Measurements from ENCODE around the gene NR2E1. TPM values are rescaled to one million over a fixed set of nuclear protein-coding genes. Genes with fewer than 3 reads are reported as not detected.

Gene NR2E1
- total and polyA plus RNA-seq, 2 experiments from 2014 or later: not detected

Other genes with a start within 250 kb of the NR2E1 start
- 48.2 and 48.5 TPM in 2 replicates for gene SEC63, start 207.8 kb upstream of the NR2E1 start, total RNA-seq (2014; rRNA removed; shearing (Covaris generic))
- 103 and 124 TPM in 2 replicates for gene SEC63, start 207.8 kb upstream of the NR2E1 start, polyA plus RNA-seq (2016; fragmentation: Nextera tagmentation; extraction: Ambion mirVana)
- gene OSTM1, start 91.3 kb upstream of the NR2E1 start, total RNA-seq (2014; rRNA removed; shearing (Covaris generic)): 28.1 and 47.7 TPM in 2 replicates
- 17.4 TPM in 2 replicates for gene OSTM1, start 91.3 kb upstream of the NR2E1 start, polyA plus RNA-seq (2016; fragmentation: Nextera tagmentation; extraction: Ambion mirVana)
- gene SNX3, start 95.0 kb downstream of the NR2E1 start, total RNA-seq (2014; rRNA removed; shearing (Covaris generic)): 79.3 and 87.2 TPM in 2 replicates
- gene SNX3, start 95.0 kb downstream of the NR2E1 start, polyA plus RNA-seq (2016; fragmentation: Nextera tagmentation; extraction: Ambion mirVana): 123 and 125 TPM in 2 replicates
- gene AFG1L, start 129.0 kb downstream of the NR2E1 start, total RNA-seq (2014; rRNA removed; shearing (Covaris generic)): 4.1 and 4.3 TPM in 2 replicates
- 5.4 and 8.7 TPM in 2 replicates for gene AFG1L, start 129.0 kb downstream of the NR2E1 start, polyA plus RNA-seq (2016; fragmentation: Nextera tagmentation; extraction: Ambion mirVana)